ENCODE measurements around the gene GNG12. TPM values are rescaled to one million over a fixed set of nuclear protein-coding genes. Genes with fewer than 3 reads are reported as not detected.

GNG12 gene
- total and polyA plus RNA-seq, 2 donors (not counting 3 experiments of a cell fraction or from before 2014, with no cell fraction given): 107 to 152 TPM

- dilution Hi-C loops (cut with MboI; ENCODE audit: extremely low pct_ligation_motif_present, low sequenced_read_pairs): no loop called here
- Histone ChIP-seq H4K20me1 (replicated peaks; ENCODE audit: control insufficient read depth, extremely low read depth, insufficient read depth, low read length) (peaks cover 14% of the 10 kb centered on the region), H2AFZ (ENCODE audit: low read depth, low read length) (no peak overlapping the region), H3K36me3 (ENCODE audit: control insufficient read depth in 2 of 2, extremely low read depth in 1 of 2, insufficient read depth in 2 of 2, low read length in 2 of 2) (peaks cover 0 to 2% of the 10 kb centered on the region in 2 experiments), H3K9me1 (replicated peaks; ENCODE audit: control insufficient read depth, extremely low read depth, insufficient read depth, low read length) (no peaks in the 10 kb centered on the region), H3K79me2 (ENCODE audit: control insufficient read depth, insufficient read depth, low read length) (peaks cover 97% of the 10 kb centered on the region), H3K4me3 (replicated peaks in 1 of 3; ENCODE audit: insufficient read depth in 1 of 3, low read depth in 1 of 3, low read length in 3 of 3) (no peak overlapping the region), H3K27me3 (ENCODE audit: control insufficient read depth in 2 of 2, insufficient read depth in 2 of 2, low read length in 2 of 2) (no peaks in the 10 kb centered on the region), H3K9me3 (replicated peaks; ENCODE audit: control insufficient read depth, insufficient read depth, low read length) (no peaks in the 10 kb centered on the region), H3K27ac (ENCODE audit: insufficient read depth, low read depth, low read length) (no peak overlapping the region), H3K9ac (replicated peaks; ENCODE audit: extremely low read depth, insufficient read depth, low read length) (no peak overlapping the region), H3K4me1 (ENCODE audit: control insufficient read depth, extremely low read depth, insufficient read depth, low read length) (peaks cover 3% of the 10 kb centered on the region), H3K4me2 (ENCODE audit: insufficient read depth, low read length) (no peak overlapping the region)
- ChIA-PET POLR2A (no interaction called here), CTCF (interaction anchor here (1.1 to 1.5 kb wide), 3 partner anchors 10 to 11 kb away, joined by 3 to 8 read pairs (median 3); no protein-coding TSS in a partner anchor)
- no TSS peak for BruUV-seq (replicated peaks)
- intact Hi-C loops (cut with micrococcal nuclease): no loop called here
- no peak for FAIRE-seq
- no peak for DNase-seq (ENCODE audit: low read depth, low spot score)
- TF ChIP-seq POLR2AphosphoS5 (IDR thresholded peaks at IDR 0.05; ENCODE audit: insufficient read depth, low read depth, low read length): no peak
- no peak for TF ChIP-seq POLR2A (IDR thresholded peaks at IDR 0.05; ENCODE audit: low read depth, low read length)
- no peak for TF ChIP-seq JUN (IDR thresholded peaks at IDR 0.05; ENCODE audit: borderline replicate concordance, insufficient read depth, insufficient read length, low read depth)
- no peak for TF ChIP-seq MYC (IDR thresholded peaks at IDR 0.05; ENCODE audit: low read depth, low read length)
- no peak for TF ChIP-seq FOS (IDR thresholded peaks at IDR 0.05; ENCODE audit: borderline replicate concordance, insufficient read depth, low read length)
- TF ChIP-seq GATA2 (IDR thresholded peaks at IDR 0.05; ENCODE audit: insufficient read depth, insufficient read length, low read depth, low read length): no peak
- TF ChIP-seq MAX (IDR thresholded peaks at IDR 0.05; ENCODE audit: insufficient read depth, insufficient read length): no peak
- TF ChIP-seq, protein P1, sequence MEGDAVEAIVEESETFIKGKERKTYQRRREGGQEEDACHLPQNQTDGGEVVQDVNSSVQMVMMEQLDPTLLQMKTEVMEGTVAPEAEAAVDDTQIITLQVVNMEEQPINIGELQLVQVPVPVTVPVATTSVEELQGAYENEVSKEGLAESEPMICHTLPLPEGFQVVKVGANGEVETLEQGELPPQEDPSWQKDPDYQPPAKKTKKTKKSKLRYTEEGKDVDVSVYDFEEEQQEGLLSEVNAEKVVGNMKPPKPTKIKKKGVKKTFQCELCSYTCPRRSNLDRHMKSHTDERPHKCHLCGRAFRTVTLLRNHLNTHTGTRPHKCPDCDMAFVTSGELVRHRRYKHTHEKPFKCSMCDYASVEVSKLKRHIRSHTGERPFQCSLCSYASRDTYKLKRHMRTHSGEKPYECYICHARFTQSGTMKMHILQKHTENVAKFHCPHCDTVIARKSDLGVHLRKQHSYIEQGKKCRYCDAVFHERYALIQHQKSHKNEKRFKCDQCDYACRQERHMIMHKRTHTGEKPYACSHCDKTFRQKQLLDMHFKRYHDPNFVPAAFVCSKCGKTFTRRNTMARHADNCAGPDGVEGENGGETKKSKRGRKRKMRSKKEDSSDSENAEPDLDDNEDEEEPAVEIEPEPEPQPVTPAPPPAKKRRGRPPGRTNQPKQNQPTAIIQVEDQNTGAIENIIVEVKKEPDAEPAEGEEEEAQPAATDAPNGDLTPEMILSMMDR (IDR thresholded peaks at IDR 0.05; ENCODE audit: extremely low read depth in 1 of 2, insufficient read depth in 1 of 2, low read depth in 1 of 2, low read length in 2 of 2): no peak
- TF ChIP-seq EZH2 (IDR thresholded peaks at IDR 0.05; ENCODE audit: borderline replicate concordance, low read depth, low read length, severe bottlenecking): no peak
These were observed 28.6 kb downstream of the GNG12 start for GRCh38 chr1:67804710-67805109.
